Suprapubic skin (tissue), 3 donors: ENCODE results near the gene IPPK.

Source experiments
- CTCF ChIP-seq, 2 donors: fragments of 200-600 bp in 1 of 2; fragments of 450-650 bp in 1 of 2; sonication (generic) in 1 of 2; IDR thresholded peaks; one replicate each; pipeline ENCODE4 v1.5.1; 2016 to 2019; ENCODE audit warnings: antibody characterized with exemption in 2 of 2, mild to moderate bottlenecking in 1 of 2, moderate library complexity in 1 of 2
- POLR2A ChIP-seq, 2 donors: fragments of 450-650 bp; IDR thresholded peaks; one replicate each; pipeline ENCODE4 v1.6.1; 2017; ENCODE audit warnings: antibody characterized with exemption in 2 of 2, mild to moderate bottlenecking in 2 of 2, moderate library complexity in 2 of 2

GRCh38 chr9:92656537-92656925 lies 13.4 kb downstream of the IPPK start:
- TF ChIP-seq POLR2A (IDR thresholded peaks at IDR 0.05) (no peak), CTCF (IDR thresholded peaks at IDR 0.05) (no peak)
